Rectal smooth muscle tissue (tissue), 1 donor: ENCODE data around the gene CTIF.
"Not testable (repeated sequence)": the region's sequence is repeated elsewhere in the genome, so short reads cannot be mapped to it uniquely, and the experiment has no call there.

ENCODE experiments used
- H3K27ac ChIP-seq: one replicate; pipeline ENCODE4 v1.7.0; 2013; ENCODE audit warnings: low read depth, low read length, inconsistent platforms
- H3K27me3 ChIP-seq: one replicate; pipeline ENCODE4 v1.7.0; 2013; ENCODE audit warnings: low read length; ENCODE audit not compliant: control insufficient read depth, insufficient read depth
- H3K36me3 ChIP-seq: one replicate; pipeline ENCODE4 v1.7.0; 2013; ENCODE audit warnings: low read length; ENCODE audit not compliant: control insufficient read depth, insufficient read depth
- H3K4me1 ChIP-seq: one replicate; pipeline ENCODE4 v1.7.0; 2013; ENCODE audit warnings: low read length; ENCODE audit not compliant: control insufficient read depth, insufficient read depth
- H3K4me3 ChIP-seq: one replicate; pipeline ENCODE4 v1.7.0; 2013; ENCODE audit warnings: low read length
- H3K9ac ChIP-seq: one replicate; pipeline ENCODE4 v1.7.0; 2013; ENCODE audit warnings: low read length

CTIF gene

GRCh38 chr18:48538531-48539405 lies at the start of gene CTIF:
TSS of gene CTIF (plus strand) at chr18:48539031. CDS start at chr18:48619566, 80,535 bp downstream.
- Histone ChIP-seq H3K4me1 (peaks cover 7% of the 10 kb centered on the region), H3K27ac (peak within 1 kb of the TSS; percentile 91), H3K4me3 (peak within 1 kb of the TSS; percentile 79), H3K36me3 (no peaks in the 10 kb centered on the region), H3K9ac (peak within 1 kb of the TSS; percentile 86), H3K27me3 (no peaks in the 10 kb centered on the region)

GRCh38 chr18:48490641-48491293 lies 48.1 kb upstream of the CTIF start:
- H3K4me1 ChIP-seq, result peaks cover 4% of the 10 kb centered on the region
- no peak overlapping the region for H3K9ac ChIP-seq
- H3K27ac ChIP-seq, result no peak overlapping the region
- H3K27me3 ChIP-seq, result no peaks in the 10 kb centered on the region
- H3K4me3 ChIP-seq, result no peak overlapping the region
- H3K36me3 ChIP-seq, result no peaks in the 10 kb centered on the region

- Histone ChIP-seq H3K36me3 (no peaks in the 10 kb centered on the region), H3K27me3 (no peaks in the 10 kb centered on the region), H3K4me1 (peaks cover 4% of the 10 kb centered on the region), H3K27ac (no peak overlapping the region), H3K4me3 (no peak overlapping the region), H3K9ac (no peak overlapping the region)
Measured at GRCh38 chr18:48492880-48493279, 46.0 kb upstream of the CTIF start.

- Histone ChIP-seq H3K9ac (no peak overlapping the region), H3K4me3 (no peak overlapping the region), H3K36me3 (no peaks in the 10 kb centered on the region), H3K27me3 (no peaks in the 10 kb centered on the region), H3K27ac (peak overlapping the region; percentile 57), H3K4me1 (peaks cover 4% of the 10 kb centered on the region)
Measured at GRCh38 chr18:48493434-48494230, 45.2 kb upstream of the CTIF start.

- Histone ChIP-seq H3K4me1 (peaks cover 4% of the 10 kb centered on the region), H3K36me3 (no peaks in the 10 kb centered on the region), H3K27me3 (no peaks in the 10 kb centered on the region), H3K4me3 (no peak overlapping the region), H3K27ac (no peak overlapping the region), H3K9ac (no peak overlapping the region)
Measured at GRCh38 chr18:48497863-48498262, 41.0 kb upstream of the CTIF start.

- Histone ChIP-seq H3K4me3 (no peak overlapping the region), H3K36me3 (no peaks in the 10 kb centered on the region), H3K27ac (no peak overlapping the region), H3K4me1 (no peaks in the 10 kb centered on the region), H3K27me3 (no peaks in the 10 kb centered on the region), H3K9ac (no peak overlapping the region)
Measured at GRCh38 chr18:48500517-48500916, 38.3 kb upstream of the CTIF start.

- Histone ChIP-seq H3K4me3 (no peak overlapping the region), H3K9ac (no peak overlapping the region), H3K4me1 (no peaks in the 10 kb centered on the region), H3K36me3 (no peaks in the 10 kb centered on the region), H3K27me3 (no peaks in the 10 kb centered on the region), H3K27ac (no peak overlapping the region)
Measured at GRCh38 chr18:48502906-48503305, 35.9 kb upstream of the CTIF start.

GRCh38 chr18:48504819-48505218 lies 34.0 kb upstream of the CTIF start:
- H3K9ac ChIP-seq, result no peak overlapping the region
- no peaks in the 10 kb centered on the region for H3K36me3 ChIP-seq
- no peak overlapping the region for H3K4me3 ChIP-seq
- H3K27me3 ChIP-seq, result no peaks in the 10 kb centered on the region
- H3K4me1 ChIP-seq, result no peaks in the 10 kb centered on the region
- H3K27ac ChIP-seq, result no peak overlapping the region

- not testable (repeated sequence) for H3K27ac ChIP-seq, H3K9ac ChIP-seq, H3K27me3 ChIP-seq, H3K36me3 ChIP-seq, H3K4me1 ChIP-seq, H3K4me3 ChIP-seq
Measured at GRCh38 chr18:48506983-48507568, 31.8 kb upstream of the CTIF start.

GRCh38 chr18:48512498-48512897 lies 26.3 kb upstream of the CTIF start:
- not testable (repeated sequence) for H3K4me1 ChIP-seq, H3K36me3 ChIP-seq, H3K4me3 ChIP-seq, H3K27me3 ChIP-seq, H3K27ac ChIP-seq, H3K9ac ChIP-seq

- no peak overlapping the region for H3K4me3 ChIP-seq
- no peak overlapping the region for H3K27ac ChIP-seq
- no peaks in the 10 kb centered on the region for H3K27me3 ChIP-seq
- H3K9ac ChIP-seq, result no peak overlapping the region
- no peaks in the 10 kb centered on the region for H3K36me3 ChIP-seq
- H3K4me1 ChIP-seq, result no peaks in the 10 kb centered on the region
Measured at GRCh38 chr18:48514786-48515185, 24.0 kb upstream of the CTIF start.

- H3K4me1 ChIP-seq, result no peaks in the 10 kb centered on the region
- H3K27ac ChIP-seq, result no peak overlapping the region
- no peak overlapping the region for H3K4me3 ChIP-seq
- H3K9ac ChIP-seq, result no peak overlapping the region
- H3K27me3 ChIP-seq, result no peaks in the 10 kb centered on the region
- no peaks in the 10 kb centered on the region for H3K36me3 ChIP-seq
Measured at GRCh38 chr18:48517048-48517447, 21.8 kb upstream of the CTIF start.
